H54 (cell line): ENCODE data around the gene PKDREJ.
"Not testable (repeated sequence)": the region's sequence is repeated elsewhere in the genome, so short reads cannot be mapped to it uniquely, and the experiment has no call there.

Experiments used
- DNase-seq: peaks from one replicate; pipeline ENCODE4 v3.0.0; 2011; ENCODE audit warnings: low spot score, mixed read lengths; ENCODE audit not compliant: insufficient read length
- FAIRE-seq: peaks from 3 replicates; lab custom pipeline; 2011; peaks lifted over from hg19 to GRCh38; lab: Jason Lieb, UNC
- POLR2A ChIP-seq: IDR thresholded peaks from 2 replicates; pipeline ENCODE4 v1.6.1; 2011; ENCODE audit warnings: low read depth, mild to moderate bottlenecking, low read length

PKDREJ gene, protein sequence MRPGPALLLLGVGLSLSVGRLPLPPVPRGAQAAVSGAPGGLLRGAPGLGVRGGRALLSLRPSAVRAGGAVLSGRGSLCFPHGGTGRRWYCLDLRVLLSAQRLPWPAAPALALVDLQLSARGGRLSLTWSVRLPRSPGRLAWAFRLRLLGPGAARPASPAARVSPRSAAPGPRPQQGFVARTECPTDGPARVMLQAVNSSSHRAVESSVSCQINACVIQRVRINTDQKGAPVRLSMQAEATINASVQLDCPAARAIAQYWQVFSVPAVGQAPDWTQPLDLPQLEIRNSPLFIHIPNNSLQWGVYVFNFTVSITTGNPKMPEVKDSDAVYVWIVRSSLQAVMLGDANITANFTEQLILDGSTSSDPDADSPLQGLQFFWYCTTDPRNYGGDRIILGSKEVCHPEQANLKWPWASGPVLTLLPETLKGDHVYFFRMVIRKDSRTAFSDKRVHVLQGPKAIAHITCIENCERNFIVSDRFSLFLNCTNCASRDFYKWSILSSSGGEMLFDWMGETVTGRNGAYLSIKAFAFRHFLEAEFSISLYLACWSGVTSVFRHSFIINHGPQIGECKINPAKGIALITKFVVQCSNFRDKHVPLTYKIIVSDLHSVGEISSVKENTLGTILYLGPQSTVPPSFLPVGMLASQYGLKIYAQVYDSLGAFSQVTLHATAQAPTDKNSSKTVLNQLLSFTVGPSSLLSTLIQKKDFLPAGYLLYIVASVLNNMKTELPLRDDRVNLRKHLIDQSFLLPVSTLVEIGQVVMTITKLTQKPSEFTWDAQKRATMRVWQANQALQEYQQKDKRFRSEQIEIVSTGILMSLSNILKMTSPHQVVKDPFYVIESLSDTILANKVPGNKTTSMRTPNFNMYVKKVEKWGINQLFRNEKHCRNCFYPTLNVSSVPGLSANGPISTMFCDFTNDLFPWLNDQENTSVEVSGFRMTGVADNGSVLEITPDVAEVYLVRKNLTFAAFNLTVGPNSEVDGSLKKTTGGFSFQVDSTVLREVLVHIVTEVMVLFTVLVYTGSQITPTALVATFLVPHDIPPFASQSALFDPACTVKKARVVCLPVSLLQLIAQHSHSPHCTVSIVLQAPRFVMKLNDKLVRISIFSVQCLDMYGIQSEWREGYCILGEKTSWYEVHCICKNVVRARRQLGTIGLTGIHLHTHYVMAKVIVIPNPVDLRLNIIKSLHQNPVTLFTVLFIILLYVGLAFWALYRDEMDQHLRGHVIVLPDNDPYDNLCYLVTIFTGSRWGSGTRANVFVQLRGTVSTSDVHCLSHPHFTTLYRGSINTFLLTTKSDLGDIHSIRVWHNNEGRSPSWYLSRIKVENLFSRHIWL (N-terminal part only)

DNA sequence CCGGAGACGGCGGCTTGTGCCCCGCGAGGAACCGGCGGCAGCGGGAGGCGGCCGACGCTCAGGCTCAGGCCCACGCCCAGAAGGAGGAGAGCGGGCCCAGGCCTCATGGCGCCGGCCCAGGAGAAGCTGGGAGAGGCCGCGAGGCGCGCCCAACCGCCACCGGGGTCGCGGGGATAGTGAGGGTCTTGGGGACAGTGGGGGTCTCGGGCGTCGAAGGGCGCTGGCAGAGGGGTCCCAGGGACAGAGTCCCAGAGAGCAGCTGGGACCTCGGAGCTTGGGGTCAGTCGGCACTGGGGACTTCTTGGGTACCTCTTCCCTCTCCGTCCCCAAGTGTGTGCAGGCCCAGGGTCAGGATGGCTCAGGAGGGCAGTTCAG lies at the start of gene PKDREJ:
TSS of gene PKDREJ (minus strand) at position 128 of the 375 bp plus-strand sequence. CDS start at position 107, 21 bp downstream.
- FAIRE-seq (no peak), DNase-seq (no peak)
- no peak for TF ChIP-seq POLR2A

DNA sequence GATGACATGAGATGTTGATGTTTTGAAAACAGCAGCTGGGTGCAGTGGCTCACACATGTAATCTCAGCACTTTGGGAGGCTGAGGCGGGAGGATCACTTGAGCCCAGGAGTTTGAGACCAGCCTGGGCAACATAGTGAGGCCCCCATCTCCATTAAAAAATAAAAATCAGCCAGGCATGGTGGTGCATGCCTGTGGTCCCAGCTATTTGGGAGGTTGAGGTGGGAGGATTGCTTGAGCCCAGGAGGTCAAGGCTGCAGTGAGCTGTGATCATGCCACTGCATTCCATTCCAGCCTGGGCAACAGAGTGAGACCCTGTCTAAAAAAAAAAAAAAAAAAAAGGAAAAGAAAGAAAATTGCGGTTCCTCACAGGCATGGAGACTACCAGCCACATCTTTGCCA lies 49.7 kb upstream of the PKDREJ start:
- DNase-seq, FAIRE-seq: not testable (repeated sequence)

DNA sequence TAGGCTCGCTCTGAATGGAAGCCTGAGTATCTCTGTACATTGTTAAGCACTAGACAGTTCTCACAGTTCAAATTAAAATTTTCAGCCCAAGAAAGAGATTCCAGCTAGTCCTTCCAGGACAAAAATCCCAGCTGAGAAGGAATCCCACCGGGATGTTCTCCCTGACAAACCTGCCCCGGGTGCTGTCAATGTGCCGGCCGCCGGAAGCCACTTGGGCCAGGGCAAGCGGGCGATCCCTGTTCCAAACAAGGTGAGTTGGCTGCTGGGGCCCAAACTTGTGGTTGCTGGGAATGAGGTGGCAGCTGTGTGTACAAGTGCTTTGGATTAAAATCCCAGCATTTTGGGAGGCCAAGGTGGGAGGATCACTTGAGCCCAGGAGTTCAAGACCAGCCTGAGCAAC lies 48.9 kb upstream of the PKDREJ start:
- no peak for DNase-seq
- no peak for FAIRE-seq
- TF ChIP-seq POLR2A = no peak

GRCh38 chr22:46309526-46310085 lies 46.5 kb upstream of the PKDREJ start:
- FAIRE-seq (no peak), DNase-seq (no peak)
- TF ChIP-seq POLR2A = no peak

GRCh38 chr22:46308283-46308988 lies 45.3 kb upstream of the PKDREJ start:
- no peak for TF ChIP-seq POLR2A
- no peak for FAIRE-seq
- no peak for DNase-seq

DNA sequence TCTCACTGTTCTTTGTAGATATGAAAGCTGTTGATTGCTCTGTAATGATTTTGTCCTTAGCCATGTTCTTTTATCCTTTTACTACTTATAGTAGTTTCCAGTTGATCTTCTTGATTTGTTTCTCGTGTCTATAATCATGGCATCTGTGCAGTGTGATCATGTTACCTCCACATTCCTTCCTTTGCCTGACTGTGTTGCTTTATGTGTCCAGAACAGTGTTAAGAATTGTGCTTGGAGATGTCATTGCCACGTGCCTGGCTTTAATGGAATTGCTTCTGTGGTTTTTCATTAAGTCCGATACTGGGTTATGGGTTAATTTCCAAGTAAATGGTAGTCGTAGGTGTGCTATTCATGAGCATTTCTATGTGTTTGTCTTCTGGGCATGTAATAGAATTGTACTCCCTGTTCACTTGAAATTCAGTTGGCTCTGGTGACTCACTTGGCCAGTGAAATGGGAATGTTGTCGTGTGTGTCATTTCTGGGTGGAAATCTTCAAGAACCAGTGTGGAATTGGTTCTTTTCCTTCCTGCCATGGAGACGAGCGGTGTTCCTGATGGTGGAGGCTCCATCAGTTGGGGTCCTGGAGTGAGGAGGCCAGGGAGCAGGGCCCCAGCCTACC lies 40.3 kb upstream of the PKDREJ start:
- FAIRE-seq = no peak
- TF ChIP-seq POLR2A = no peak
- DNase-seq = no peak

DNA sequence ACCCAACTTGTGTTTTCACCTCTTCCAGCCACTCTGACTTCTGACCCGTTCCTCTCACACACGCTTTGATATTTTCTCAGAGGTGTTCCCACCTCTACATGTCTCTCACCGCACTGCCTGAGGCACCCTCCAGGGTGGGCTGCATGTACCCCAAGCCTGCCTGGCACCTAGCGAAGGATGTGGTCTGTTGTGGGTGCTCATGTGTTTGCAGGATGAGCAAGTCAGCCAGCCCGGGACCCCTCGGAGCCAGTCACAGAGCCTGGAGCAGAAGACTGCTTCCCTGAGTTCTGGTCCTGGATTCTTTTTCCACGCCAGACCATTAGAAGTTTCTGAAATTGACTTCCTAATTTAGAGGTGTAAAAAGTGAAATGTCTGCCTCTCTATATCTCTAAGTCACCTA lies 37.3 kb upstream of the PKDREJ start:
- DNase-seq = no peak
- no peak for TF ChIP-seq POLR2A

DNA sequence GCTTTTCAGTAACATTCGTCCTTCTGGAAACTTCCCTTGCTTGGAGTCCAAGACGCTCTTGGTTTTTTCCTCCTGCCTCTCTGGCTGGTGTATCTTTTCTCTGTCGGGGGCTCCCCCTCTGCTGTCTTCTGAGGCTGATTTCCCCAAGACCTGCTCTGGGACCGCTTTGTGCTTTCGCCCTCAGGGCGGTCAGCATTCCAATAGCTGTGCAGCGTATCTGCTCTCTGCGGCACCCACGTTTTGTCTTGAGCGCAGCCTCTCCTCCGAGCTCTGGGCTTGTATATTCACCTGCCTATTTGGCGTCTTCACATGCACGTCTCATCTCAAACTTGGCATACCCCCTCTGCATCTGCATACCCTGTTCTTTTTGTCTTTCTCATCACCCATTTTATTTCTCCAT lies 36.0 kb upstream of the PKDREJ start:
- FAIRE-seq (no peak), DNase-seq (no peak)
- no peak for TF ChIP-seq POLR2A

More for the DNA sequence above, 37.3 kb upstream of the PKDREJ start:
- FAIRE-seq = no peak

DNA sequence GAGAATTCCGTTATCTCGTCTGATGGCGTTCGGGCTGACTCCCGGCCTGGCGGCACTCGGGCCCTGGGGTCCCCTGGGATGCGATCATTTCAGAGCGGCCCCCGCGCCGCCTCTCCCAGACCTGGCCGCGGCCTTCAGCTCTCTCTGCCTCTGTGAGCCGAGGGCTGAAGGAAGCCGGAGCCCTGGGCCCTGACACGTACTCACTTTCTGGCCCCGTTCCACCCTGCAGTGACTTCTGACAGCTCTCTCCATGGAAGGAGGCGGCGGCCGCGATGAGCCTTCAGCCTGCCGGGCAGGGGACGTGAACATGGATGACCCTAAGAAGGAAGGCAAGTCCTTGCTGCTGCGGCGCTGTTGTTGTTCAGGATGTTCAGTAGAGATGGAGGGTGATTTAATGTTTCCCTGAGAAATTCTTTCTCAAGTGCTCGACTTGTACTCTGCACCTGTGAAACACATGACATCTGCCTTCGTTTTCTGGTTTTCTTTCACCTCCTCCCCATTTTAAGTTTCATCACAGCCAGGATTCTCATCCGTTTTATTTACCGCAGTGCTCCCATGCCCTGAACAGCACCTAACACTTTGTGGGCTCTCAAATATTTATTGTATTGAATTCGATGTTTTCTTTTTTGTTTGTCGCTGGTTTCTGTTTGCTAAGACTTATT lies 34.1 kb upstream of the PKDREJ start:
- peak; percentile 22 for DNase-seq
- no peak for TF ChIP-seq POLR2A
- FAIRE-seq = no peak

DNA sequence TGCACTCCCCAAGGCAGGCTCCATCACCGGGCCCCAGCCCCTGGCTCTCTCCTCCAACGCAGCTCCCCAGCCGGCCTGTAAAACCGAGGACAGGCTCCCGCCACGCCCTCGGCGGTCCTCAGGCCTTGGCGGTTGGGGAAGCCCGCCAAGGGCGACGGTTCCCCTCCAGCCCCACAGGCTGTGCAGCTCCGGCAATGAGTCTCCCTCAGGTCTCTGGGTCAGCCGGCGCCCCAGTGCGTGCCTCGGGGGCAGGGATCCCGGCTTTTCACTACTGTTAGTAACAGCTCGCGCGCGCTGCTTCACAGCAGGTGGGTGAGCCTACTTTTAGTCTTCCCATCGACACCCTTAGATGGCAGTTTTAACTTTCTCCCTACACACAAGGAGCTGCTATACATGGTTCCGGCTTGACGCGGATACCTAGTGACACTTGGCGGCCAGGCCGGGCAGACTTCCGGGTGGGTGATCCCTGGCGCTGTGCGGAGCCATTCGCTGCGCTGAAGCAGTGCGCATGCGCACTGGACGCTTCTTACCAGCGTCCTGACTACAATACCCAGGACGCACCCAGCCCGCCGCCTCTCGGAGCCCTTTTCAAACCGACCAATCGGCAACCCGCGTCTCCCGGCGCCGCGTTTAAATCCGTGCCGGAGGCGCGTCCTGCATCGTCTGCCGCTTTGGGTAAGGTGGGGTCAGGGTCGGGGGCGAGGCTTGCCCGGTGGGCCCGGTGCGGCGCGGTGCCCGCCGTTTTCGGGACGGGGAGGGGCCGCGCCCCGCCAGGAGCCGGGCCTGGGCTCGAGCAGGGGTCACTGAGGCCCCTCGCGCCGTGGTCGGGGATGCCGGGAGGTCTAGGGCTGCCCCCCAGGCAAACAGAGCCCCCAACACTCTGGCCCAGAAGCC lies 33.4 kb upstream of the PKDREJ start, which contains the start of gene GTSE1:
TSS of gene GTSE1 (plus strand) at position 614 of the 894 bp plus-strand sequence. CDS start 531 bp downstream, outside the sequence.
- no peak for FAIRE-seq
- no peak for TF ChIP-seq POLR2A
- peak; percentile 94 for DNase-seq
